ENCODE results near the gene DIP2C.
"Not testable (repeated sequence)": the region's sequence is repeated elsewhere in the genome, so short reads cannot be mapped to it uniquely, and the experiment has no call there.

Gene DIP2C

GRCh38 chr10:672992-673391 is 16.5 kb downstream of the DIP2C start:
- DNase-seq = no peak

DNA sequence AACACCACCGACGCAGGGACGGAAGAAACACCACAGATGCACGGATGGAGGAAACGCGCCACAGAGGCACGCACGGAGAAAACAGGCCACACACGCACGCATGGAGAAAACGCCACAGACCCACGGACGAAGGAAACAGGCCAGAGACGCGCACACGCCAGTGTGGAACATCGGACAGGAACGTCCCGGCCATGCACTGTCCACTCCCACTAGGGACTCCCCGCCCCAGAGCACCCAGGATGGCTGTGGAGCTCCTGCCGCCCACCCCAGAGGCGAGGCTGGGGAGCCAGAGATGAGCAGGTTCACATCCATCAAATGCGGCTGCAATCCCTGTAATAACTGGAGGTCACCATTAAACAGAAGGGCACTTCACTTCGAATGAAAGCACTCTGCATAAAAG is 17.3 kb downstream of the DIP2C start:
- no peak for DNase-seq

DNA sequence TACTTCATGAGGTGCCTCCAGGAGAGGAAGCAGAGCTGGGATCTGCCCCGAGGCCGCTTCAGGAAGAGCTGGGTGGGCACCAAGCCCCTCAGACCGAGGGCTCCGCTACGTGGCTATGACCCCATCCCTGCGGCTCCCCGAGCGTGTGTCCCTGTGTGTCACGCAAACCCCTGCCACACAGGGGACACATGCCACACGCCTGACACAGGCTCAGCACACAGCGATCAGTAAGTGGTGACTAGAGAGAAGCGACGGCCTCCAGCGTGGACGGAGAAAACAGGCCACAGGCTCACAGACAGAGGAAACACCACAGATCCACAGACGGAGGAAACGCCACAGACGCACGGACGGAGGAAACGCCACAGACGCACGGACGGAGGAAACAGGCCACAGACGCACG is 18.5 kb downstream of the DIP2C start:
- no peak for DNase-seq

DNA sequence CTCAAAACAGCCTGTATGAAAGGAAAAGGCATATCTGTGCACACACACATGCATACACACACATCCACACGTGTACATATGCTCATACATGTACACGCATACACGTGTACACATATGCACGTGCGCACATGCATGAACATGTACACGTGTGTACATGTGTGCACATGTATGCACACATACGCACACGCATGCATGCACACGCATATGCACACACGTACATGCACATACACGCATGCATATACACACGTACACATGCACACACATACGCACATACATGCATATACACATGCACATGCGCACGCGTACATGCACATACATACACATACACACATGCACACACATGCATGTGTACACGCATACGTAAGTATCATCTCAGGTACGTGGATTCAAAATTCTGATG is 19.4 kb downstream of the DIP2C start:
- DNase-seq = no peak

GRCh38 chr10:668786-669485 is 20.5 kb downstream of the DIP2C start:
- no peak for DNase-seq

DNA sequence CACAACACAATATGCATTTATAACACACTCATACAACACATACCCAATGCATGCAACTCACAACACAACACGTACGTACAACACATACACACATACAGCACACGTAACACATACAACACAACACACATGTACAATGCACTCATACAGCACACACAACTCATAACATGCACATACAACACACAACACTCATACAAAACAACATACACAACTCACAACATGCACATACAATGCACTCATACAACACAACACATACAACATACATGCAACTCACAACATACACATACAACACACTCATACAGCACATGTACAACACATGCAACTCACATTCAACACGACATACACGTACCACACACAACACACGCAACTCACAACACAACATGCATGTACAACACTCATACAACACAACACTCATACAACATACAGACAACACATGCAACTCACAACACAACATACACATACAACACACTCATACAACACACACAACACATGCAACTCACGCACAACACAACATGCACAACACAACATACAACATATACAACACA is 21.8 kb downstream of the DIP2C start:
- no peak for DNase-seq

DNA sequence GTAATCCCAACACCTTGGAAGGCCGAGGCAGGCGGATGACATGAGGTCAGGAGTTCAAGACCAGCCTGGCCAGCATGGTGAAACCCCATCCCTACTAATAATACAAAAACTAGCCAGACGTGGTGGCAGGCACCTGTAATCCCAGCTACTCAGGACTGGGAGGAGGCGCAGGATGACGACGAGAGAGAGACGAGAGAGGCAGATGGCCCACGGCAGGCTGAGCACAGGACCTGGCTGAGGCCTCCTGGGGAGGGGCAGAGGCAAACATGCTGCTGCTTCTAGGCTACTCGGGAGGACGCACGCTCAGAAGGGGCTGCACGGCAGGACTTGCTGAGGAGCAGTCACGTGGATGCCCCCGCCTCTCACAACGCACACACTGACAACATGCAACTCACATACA is 22.4 kb downstream of the DIP2C start:
- DNase-seq = no peak

GRCh38 chr10:666237-667012 is 23.0 kb downstream of the DIP2C start:
- no peak for DNase-seq

GRCh38 chr10:665579-666091 is 23.8 kb downstream of the DIP2C start:
- peak; percentile 45 for DNase-seq

- DNase-seq = no peak
These were observed 24.6 kb downstream of the DIP2C start for GRCh38 chr10:664893-665292.

- DNase-seq = no peak
These were observed 25.2 kb downstream of the DIP2C start for GRCh38 chr10:664301-664700.

- no peak for DNase-seq
These were observed 25.6 kb downstream of the DIP2C start for GRCh38 chr10:663831-664251.

DNA sequence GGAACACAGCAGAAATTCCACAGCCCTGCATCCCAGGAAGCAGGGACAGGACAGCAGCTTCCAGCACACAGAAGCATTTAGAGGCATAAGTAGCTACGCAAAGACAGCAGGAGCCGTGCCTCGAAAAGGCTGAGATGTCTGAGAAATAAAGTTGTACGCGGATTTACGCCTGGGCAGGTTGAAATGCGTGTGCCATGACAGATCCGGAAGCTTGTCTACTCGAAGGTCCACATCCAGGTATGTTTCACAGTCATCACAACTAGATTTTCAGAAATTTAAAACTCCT is 26.1 kb downstream of the DIP2C start:
- no peak for DNase-seq

DNA sequence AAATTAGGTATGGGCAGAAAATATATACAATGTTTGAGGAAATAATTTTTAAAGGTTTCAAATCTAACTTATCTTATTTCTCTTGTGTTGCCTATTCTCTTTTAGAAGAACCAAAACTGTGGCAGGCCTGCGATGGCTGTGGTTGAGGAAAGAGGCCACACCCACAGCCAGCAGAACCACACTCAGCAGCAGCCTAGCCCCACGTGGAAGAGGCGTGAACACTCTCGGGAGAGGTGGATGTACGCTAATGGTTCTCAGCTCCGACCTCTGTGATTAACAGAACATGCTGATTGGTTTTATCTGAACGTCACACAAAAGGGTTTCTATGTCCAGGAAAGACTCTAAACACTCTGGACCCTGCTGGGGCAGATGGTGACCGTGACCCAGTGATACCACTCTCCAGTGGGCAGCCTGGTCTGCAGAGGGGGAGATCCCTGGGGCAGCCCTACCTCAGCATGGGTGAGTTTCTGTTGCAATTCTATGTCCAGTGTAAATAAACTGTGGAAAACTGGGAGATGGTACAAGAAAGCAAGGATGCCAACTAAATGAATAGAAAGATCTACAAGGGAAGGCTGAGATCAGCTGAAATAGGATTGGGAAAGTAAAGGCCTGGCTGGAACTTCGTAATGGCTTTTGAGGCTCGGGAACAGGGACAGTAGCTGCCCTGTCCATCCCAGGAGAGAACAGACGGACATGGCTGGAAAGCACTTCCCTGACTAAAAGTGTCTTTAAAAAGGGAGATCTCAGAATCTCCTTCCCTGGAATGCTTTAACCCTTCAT is 26.6 kb downstream of the DIP2C start:
- no peak for DNase-seq

DNA sequence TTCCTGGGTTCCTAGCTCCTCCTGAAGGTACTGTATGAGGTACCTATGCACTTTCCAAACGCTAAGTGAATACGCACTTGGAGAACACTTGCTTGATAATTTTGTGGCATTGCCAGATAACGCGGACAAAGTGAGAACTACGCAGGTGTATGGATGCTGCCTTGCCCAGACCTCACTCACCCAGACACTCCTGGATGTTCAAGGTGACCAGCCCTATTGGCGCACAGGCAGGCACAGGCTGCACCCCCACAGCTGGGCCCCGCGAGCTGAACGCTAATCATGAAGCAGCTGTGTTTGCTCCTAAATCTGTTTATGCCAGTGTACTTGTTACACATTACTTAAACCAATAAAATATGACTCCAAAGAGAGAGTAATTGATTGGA is 27.3 kb downstream of the DIP2C start:
- no peak for DNase-seq

GRCh38 chr10:661597-662222 is 27.8 kb downstream of the DIP2C start:
- DNase-seq = no peak

GRCh38 chr10:660970-661596 is 28.4 kb downstream of the DIP2C start:
- no peak for DNase-seq

GRCh38 chr10:660413-660969 is 29.0 kb downstream of the DIP2C start:
- DNase-seq = no peak

GRCh38 chr10:659688-660141 is 29.8 kb downstream of the DIP2C start:
- DNase-seq = peak; percentile 82

GRCh38 chr10:657816-658350 is 31.6 kb downstream of the DIP2C start:
- DNase-seq = not testable (repeated sequence)

DNA sequence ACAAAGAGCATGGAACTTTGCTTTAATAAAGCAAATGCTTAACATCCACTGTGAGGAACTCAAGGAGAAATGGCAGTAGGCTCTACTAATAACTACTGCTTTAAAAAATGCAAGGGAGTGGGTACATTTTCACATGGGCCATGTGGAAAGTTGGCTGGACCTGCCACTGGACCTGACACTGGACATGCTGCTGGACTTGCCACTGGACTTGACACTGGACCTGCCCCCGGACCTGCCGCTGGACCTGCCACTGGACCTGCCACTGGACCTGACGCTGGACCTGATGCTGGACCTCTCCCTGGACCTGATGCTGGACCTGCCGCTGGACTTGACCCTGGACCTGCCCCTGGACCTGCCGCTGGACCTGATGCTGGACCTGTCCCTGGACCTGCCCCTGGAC is 32.6 kb downstream of the DIP2C start:
- no peak for DNase-seq

GRCh38 chr10:655184-655583 is 34.3 kb downstream of the DIP2C start:
- no peak for DNase-seq
